Type B pancreatic cell (in vitro differentiated cells): ENCODE results near the gene EDN3. TPM values are rescaled to one million over a fixed set of nuclear protein-coding genes. Genes with fewer than 3 reads are reported as not detected.

ENCODE experiments used
- DNase-seq: peaks from one replicate; pipeline ENCODE4 v3.0.0; 2021; ENCODE audit warnings: mixed read lengths; ENCODE audit not compliant: unreplicated experiment; ENCODE audit errors: extremely low spot score
- H3K27ac Mint-ChIP-seq: 2 replicates; pipeline ENCODE4 v1.8.0; 2021; ENCODE audit warnings: mild to moderate bottlenecking, mixed read lengths
- H3K27me3 Mint-ChIP-seq: 2 replicates; pipeline ENCODE4 v1.8.0; 2021; ENCODE audit warnings: mixed read lengths
- H3K36me3 Mint-ChIP-seq: 2 replicates; pipeline ENCODE4 v1.8.0; 2021; ENCODE audit warnings: mixed read lengths
- H3K4me1 Mint-ChIP-seq: one replicate; pipeline ENCODE4 v1.8.0; 2021; ENCODE audit warnings: mixed read lengths; ENCODE audit not compliant: unreplicated experiment
- H3K4me3 Mint-ChIP-seq: 2 replicates; pipeline ENCODE4 v1.8.0; 2021; ENCODE audit warnings: mild to moderate bottlenecking, mixed read lengths
- H3K9me3 Mint-ChIP-seq: 2 replicates; pipeline ENCODE4 v1.8.0; 2021; ENCODE audit warnings: mixed read lengths
- CTCF ChIP-seq: fragments of 200-600 bp; sonication (generic); conservative IDR thresholded peaks from 2 replicates; pipeline ENCODE4 v1.5.0; 2021; ENCODE audit warnings: antibody characterized with exemption, mild to moderate bottlenecking
- total RNA-seq: library from RNA; stranded (reverse); gene quantifications from 2 replicates; pipeline ENCODE4 v1.2.1, GENCODE V29; 2021; ENCODE audit warnings: low replicate concordance

The EDN3 gene
- total RNA-seq, 1 donor from 2014 or later, result 30.4 TPM

- TF ChIP-seq CTCF, result no peak
- no peak for DNase-seq
- Mint-ChIP-seq H3K4me1 (peaks cover 13% of the 10 kb centered on the region), H3K36me3 (no peaks in the 10 kb centered on the region), H3K9me3 (peaks cover 4% of the 10 kb centered on the region), H3K27ac (no peak overlapping the region), H3K4me3 (no peak overlapping the region), H3K27me3 (peaks cover 37% of the 10 kb centered on the region)
Observed at GRCh38 chr20:59259946-59260345, 40.5 kb upstream of the EDN3 start.

- no peaks in the 10 kb centered on the region for H3K9me3 Mint-ChIP-seq
- H3K4me1 Mint-ChIP-seq, result peaks cover 14% of the 10 kb centered on the region
- H3K27ac Mint-ChIP-seq, result no peak overlapping the region
- H3K4me3 Mint-ChIP-seq, result no peak overlapping the region
- TF ChIP-seq CTCF, result no peak
- H3K27me3 Mint-ChIP-seq, result peaks cover 42% of the 10 kb centered on the region
- H3K36me3 Mint-ChIP-seq, result peaks cover 4% of the 10 kb centered on the region
- DNase-seq, result no peak
Observed at GRCh38 chr20:59265298-59265697, 35.1 kb upstream of the EDN3 start.

- no peak overlapping the region for H3K27ac Mint-ChIP-seq
- TF ChIP-seq CTCF, result no peak
- H3K4me1 Mint-ChIP-seq, result peaks cover 14% of the 10 kb centered on the region
- H3K27me3 Mint-ChIP-seq, result peaks cover 41% of the 10 kb centered on the region
- no peak for DNase-seq
- peaks cover 4% of the 10 kb centered on the region for H3K36me3 Mint-ChIP-seq
- no peaks in the 10 kb centered on the region for H3K9me3 Mint-ChIP-seq
- H3K4me3 Mint-ChIP-seq, result no peak overlapping the region
Observed at GRCh38 chr20:59268870-59269269, 31.5 kb upstream of the EDN3 start.

GRCh38 chr20:59269411-59270025 lies 30.9 kb upstream of the EDN3 start:
- H3K4me3 Mint-ChIP-seq, result no peak overlapping the region

GRCh38 chr20:59270380-59270779 lies 30.0 kb upstream of the EDN3 start:
- Mint-ChIP-seq H3K4me3 (no peak overlapping the region), H3K27ac (no peak overlapping the region), H3K4me1 (peaks cover 21% of the 10 kb centered on the region), H3K9me3 (no peaks in the 10 kb centered on the region), H3K36me3 (peaks cover 4% of the 10 kb centered on the region), H3K27me3 (peaks cover 35% of the 10 kb centered on the region)
- TF ChIP-seq CTCF, result no peak
- DNase-seq, result no peak

More at GRCh38 chr20:59269411-59270025, 30.9 kb upstream of the EDN3 start:
- TF ChIP-seq CTCF, result no peak
- peaks cover 39% of the 10 kb centered on the region for H3K27me3 Mint-ChIP-seq
- H3K4me1 Mint-ChIP-seq, result peaks cover 19% of the 10 kb centered on the region
- DNase-seq, result no peak
- H3K27ac Mint-ChIP-seq, result no peak overlapping the region
- H3K9me3 Mint-ChIP-seq, result no peaks in the 10 kb centered on the region
- H3K36me3 Mint-ChIP-seq, result peaks cover 4% of the 10 kb centered on the region
